NCI-H2107 treated with DMSO at 0.1 percent for 48 hours (cell line): ENCODE results near the gene TPM2.

ENCODE experiments used
- DNase-seq: peaks from one replicate; lab custom pipeline; 2025; ENCODE audit not compliant: unreplicated experiment; lab: John Stamatoyannopoulos, UW

The TPM2 gene

DNA sequence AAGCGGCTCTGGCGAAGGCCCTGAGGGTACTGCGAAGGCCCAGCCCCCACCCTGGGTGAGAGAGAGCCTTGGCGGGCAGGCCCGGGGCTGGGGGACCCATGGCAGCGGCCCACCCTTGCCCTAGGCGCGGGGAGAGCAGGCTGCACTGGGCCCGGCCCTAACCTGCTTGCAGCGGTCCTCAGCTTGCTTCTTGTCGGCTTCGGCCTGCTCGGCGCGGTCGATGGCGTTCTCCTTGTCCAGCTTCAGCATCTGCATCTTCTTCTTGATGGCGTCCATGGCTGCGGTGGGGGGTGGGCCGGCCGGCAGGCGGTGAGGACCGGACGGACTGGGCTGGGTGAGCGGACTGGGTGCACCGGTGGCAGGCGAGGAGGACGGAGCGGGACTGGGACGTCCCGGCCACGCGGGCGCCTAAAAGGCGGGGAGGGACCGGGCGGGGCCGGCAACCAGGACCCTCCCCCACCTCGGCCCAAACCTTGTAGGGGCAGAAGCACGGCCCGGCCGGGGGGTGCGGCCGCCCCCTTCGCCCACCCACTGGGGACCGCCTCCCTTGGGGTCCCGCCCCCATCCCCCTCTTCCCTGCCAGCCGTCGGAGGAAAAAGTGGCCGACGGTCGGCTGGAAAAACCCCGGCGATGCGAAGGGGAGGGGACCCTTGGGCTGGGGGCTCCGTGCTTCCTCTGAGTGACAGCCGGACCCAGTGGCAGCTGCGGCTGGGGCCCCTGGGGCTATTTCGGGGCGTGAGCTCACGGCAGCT is at the start of gene TPM2:
Gene TPM2 (minus strand): TSS at position 384 of the 752 bp plus-strand sequence. CDS start 108 bp downstream, at position 276.
- no peak for DNase-seq

- DNase-seq: no peak
Measured at GRCh38 chr9:35738924-35739323, 49.2 kb upstream of the TPM2 start.

- no peak for DNase-seq
Measured at GRCh38 chr9:35738186-35738585, 48.5 kb upstream of the TPM2 start.

GRCh38 chr9:35737143-35737542 is 47.4 kb upstream of the TPM2 start:
- no peak for DNase-seq

GRCh38 chr9:35736201-35736633 is 46.5 kb upstream of the TPM2 start:
- peak; percentile 59 for DNase-seq

DNA sequence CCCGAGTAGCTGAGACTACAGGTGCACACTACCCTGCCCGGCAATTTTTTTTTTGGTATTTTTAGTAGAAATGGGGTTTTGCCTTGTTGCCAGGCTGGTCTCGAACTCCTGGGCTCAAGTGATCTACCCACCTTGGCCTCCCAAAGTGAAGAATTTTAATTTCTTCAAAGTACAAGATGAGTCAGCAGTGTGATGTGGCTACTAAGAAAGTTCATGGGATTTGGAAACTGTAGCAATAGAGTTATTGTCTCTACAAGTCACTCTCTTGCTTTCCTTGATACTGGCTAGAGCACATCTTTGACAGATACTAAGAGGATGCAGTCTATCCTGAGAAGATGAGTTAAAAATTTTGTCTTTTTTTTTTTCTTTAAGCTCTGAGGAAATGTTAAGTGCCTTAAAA is 44.4 kb upstream of the TPM2 start:
- no peak for DNase-seq

- DNase-seq: peak; percentile 54
Measured at GRCh38 chr9:35732800-35733541, 43.2 kb upstream of the TPM2 start.

DNA sequence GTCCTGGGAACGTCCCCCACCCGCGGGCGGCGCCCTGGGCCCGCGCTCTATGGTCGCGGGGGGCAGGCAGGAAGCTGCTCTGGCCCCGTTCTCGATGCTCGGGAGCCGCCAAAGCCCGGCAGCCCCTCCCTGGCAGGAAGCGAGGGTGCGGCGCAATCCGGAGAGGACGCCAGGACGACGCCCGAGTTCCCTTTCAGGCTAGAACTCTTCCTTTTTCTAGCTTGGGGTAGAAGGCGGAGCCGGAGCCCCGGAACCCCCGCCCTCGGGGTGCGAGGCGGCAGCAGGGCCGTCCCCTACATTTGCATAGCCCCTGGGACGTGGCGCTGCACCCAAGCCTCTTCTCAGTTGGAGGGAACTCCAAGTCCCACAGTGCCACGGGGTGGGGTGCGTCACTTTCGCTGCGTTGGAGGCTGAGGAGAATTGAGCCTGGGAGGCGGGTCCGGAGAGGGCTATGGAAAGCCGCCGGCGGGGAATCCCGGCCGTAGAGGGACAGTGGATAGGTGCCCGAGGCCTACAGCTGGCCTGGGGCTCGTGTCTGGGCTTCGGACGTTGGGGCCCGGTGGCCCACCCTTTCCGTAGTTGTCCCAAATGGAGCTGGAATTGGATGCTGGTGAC is 42.6 kb upstream of the TPM2 start, which contains the start of the genes CREB3 and TLN1:
Gene CREB3 (plus strand): TSS at position 482 of the 615 bp plus-strand sequence. CDS start 107 bp downstream, at position 589.
Gene TLN1 (minus strand): TSS at position 11 of the 615 bp plus-strand sequence. CDS start 6,501 bp downstream, outside the sequence.
- peak; percentile 91 for DNase-seq

- no peak for DNase-seq
Measured at GRCh38 chr9:35731415-35732184, 41.9 kb upstream of the TPM2 start.

- no peak for DNase-seq
Measured at GRCh38 chr9:35730486-35730854, 40.7 kb upstream of the TPM2 start.

GRCh38 chr9:35729700-35730485 is 40.2 kb upstream of the TPM2 start:
- peak; percentile 43 for DNase-seq

DNA sequence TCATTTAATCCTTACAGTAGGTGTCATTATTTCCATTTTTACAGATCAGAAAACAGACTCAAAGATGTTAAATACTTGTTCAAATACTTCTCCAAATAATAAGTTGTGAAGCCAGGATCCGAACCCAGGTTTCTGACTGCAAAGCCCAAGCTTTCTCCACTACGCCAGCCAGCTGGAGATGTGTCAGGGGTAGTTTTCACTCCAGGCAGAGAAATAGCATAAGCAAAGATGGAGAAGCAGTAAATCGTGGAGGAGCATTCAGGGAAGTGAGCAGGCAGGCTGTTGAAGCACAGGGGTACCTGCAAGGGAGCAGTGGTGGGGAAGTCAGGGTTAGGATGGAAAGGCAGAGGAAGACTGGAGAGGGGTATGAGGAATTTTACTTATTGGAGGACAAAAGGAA is 39.4 kb upstream of the TPM2 start:
- no peak for DNase-seq

DNA sequence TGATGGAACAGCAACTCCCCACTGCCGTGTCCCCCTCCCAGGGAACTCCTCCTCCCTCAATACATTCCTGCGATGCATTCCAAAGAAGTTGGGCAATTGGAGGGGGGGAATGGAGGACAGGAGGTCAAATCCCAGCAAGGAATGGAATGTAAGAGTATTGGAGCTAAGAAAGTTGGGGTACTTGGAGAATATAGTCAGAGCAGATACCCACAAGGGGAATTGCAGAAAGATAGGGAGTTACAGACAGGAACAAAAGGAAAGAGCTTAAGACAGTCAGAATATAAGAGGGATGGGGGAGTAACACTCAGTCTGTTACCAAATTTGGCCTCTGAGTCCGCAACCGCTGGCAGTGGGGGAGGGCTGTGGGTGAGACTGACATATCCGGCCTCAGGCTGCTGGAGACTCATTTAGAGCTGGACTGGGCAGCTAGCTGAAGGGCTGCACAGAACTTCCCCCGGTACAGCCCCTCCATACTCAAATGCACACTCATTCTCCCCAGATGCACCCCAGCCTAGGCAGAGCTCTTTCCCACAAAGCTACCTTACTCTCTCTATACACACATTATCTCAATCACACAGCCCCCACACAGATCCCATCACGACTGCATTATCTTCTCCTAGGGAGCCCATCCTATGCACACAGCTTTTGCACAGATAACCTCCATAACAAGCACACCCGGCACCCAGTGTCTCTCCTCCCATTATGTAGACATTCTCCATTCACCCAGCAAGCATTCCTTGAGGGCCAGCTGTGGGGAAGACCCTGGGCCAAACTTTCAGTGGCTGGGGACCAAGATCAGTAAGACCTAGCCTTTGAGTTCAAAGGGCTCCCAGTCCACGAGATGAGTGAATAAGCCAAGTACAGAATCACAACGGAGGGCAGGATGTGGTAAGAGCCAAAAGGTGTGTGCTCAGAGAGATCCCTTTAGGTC is 38.6 kb upstream of the TPM2 start:
- DNase-seq: no peak

DNA sequence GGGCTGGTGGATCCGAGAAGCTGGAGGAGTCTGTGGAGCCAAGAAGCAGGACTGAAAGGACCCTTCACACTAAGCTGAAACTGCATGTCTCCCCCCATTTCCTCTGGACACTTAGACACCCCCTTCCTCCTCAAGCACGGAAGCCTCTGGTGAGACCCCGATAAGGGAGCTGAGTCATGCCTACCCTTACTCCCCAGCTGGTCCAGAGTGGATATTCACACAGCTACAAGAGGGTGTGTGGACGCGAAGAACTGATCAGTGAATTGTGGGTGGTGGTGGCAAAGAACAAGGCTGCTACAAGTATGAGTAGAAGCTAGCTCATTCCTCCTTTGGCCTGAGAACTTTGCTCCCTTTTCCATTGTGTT is 37.9 kb upstream of the TPM2 start:
- no peak for DNase-seq

DNA sequence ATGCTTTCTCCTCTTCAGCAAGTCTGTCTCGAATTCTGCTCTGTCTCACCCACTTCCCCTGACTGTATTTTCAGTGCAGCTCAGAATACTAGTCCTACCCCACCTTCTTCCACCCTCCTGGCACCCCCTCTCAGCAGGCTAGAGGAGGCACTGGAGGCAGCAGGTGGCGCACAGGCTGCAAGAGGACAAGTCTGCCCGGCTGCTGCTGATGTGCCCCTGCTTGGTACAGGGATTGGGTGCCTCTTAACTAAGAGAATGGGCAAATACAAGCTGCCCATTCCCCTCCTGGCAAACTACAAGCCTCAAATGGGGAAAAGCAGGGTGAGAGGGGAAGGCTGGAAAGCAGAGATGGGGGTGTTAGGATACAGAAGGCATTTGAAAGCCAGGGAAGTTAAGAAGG is 37.2 kb upstream of the TPM2 start:
- no peak for DNase-seq

- DNase-seq: no peak
Measured at GRCh38 chr9:35725362-35725761, 35.6 kb upstream of the TPM2 start.

DNA sequence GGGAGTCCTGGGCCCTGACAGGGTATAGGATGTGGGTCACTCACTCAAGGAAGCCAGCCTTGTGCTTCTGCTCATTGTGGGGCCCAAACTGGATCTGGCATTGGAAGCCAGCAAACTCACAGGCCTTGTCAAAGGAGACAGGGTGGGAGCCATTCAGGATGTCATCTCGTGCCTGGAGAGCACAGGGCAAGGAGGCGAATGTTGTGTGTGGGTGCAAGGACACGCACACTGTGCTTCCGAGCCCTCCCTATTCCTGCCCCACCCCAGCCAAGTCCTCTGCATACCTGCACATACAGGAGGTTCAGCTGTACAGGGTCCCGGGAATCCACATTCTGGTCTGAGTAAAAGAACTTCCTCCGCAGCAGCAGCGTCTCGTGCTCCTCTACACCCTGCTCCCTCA is 34.2 kb upstream of the TPM2 start:
- DNase-seq: no peak

GRCh38 chr9:35723426-35723825 is 33.7 kb upstream of the TPM2 start:
- DNase-seq: no peak

DNA sequence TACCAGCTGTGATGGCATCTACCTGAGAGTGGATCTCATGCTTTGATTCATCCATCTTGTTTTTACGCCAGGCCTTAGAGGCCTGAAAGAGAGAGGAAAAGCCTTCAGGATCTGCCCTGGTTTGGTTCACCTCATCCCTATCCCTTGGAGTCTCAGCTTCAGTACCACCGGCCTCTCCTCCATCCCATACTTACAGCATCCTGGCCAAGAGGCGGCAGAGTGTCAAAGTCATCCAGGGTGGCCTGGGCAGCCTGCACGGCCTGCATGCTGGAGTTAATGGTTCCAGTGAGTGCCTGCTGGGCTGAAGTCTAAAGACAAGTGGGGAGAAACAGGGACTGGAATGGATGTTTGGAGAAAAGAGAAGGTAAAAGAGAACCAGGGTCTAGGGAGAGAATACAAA is 29.8 kb upstream of the TPM2 start:
- no peak for DNase-seq
